Left colon (tissue), 2 donors: ENCODE measurements around the gene SUGT1. TPM values are rescaled to one million over a fixed set of nuclear protein-coding genes. Genes with fewer than 3 reads are reported as not detected.
"Not testable (repeated sequence)": the region's sequence is repeated elsewhere in the genome, so short reads cannot be mapped to it uniquely, and the experiment has no call there.

Experiments
- ATAC-seq: fragments of 200-7000 bp; cut with Tn5 transposase; one replicate; pipeline ENCODE4 v1.9.1; 2020; ENCODE audit warnings: mild to moderate bottlenecking, moderate library complexity
- DNase-seq, 2 donors: peaks; one replicate each; pipeline ENCODE4 v3.0.0-alpha.2; 2020
- intact Hi-C, 2 donors: fragments of 100-400 bp; cut with DNase I in 1 of 2; cut with micrococcal nuclease in 1 of 2; formaldehyde crosslinking; loops; one replicate each; pipeline versions ENCODE4 v1.11.2 to v1.14.0; 2022; cut with DNase I, micrococcal nuclease
- total RNA-seq, 2 donors: library from RNA; stranded (reverse); fragmentation: NEBNext Ultra II Directional; extraction: Animal tissue kit (Norgen Biotek cat#: 25700); gene quantifications; one replicate each; pipeline ENCODE4 v1.2.1, GENCODE V29; 2021
- donor health status: DM: no; HTN: no; CAD: no.
- donor health status: DM: yes; HTN: yes; CAD: no.

Gene SUGT1
- total RNA-seq, 2 donors from 2014 or later = 39.8 to 41.6 TPM

- DNase-seq = no peak
- intact Hi-C loops = loop anchor here in 1 of 2 donors (5.0 to 10.0 kb wide), 2 partner anchors 36 to 198 kb away; partner anchors contain the start of genes CKAP2 and VPS36
- peak; percentile 20 for ATAC-seq
Observed at GRCh38 chr13:52652980-52653303, 306 bp downstream of the SUGT1 start.

GRCh38 chr13:52659340-52659739 is 6.7 kb downstream of the SUGT1 start:
- ATAC-seq = no peak
- intact Hi-C loops = loop anchor here in 1 of 2 donors (10.0 kb wide), 1 partner anchor 205 kb away; the partner anchor contains the start of genes CKAP2 and VPS36
- DNase-seq = no peak

- intact Hi-C loops = no loop called here
- DNase-seq (no peak), ATAC-seq (no peak)
Observed at GRCh38 chr13:52664272-52664671, 11.6 kb downstream of the SUGT1 start.

GRCh38 chr13:52665325-52665724 is 12.7 kb downstream of the SUGT1 start:
- intact Hi-C loops = no loop called here
- ATAC-seq (no peak), DNase-seq (no peak)

- intact Hi-C loops = no loop called here
- ATAC-seq (no peak), DNase-seq (no peak)
Observed at GRCh38 chr13:52669677-52670076, 17.0 kb downstream of the SUGT1 start.

- ATAC-seq (no peak), DNase-seq (no peak)
- intact Hi-C loops = no loop called here
Observed at GRCh38 chr13:52670726-52671125, 18.1 kb downstream of the SUGT1 start.

- intact Hi-C loops = no loop called here
- no peak for ATAC-seq
Observed at GRCh38 chr13:52673465-52673864, 20.8 kb downstream of the SUGT1 start.

GRCh38 chr13:52677823-52678222 is 25.2 kb downstream of the SUGT1 start:
- intact Hi-C loops = no loop called here
- ATAC-seq (no peak), DNase-seq (no peak)

More at GRCh38 chr13:52673465-52673864, 20.8 kb downstream of the SUGT1 start:
- DNase-seq = no peak

- ATAC-seq, DNase-seq, intact Hi-C loops: not testable (repeated sequence)
Observed at GRCh38 chr13:52685806-52686205, 33.2 kb downstream of the SUGT1 start.

- DNase-seq = no peak
- no peak for ATAC-seq
- intact Hi-C loops = no loop called here
Observed at GRCh38 chr13:52686376-52686775, 33.7 kb downstream of the SUGT1 start.

GRCh38 chr13:52695856-52696255 is 43.2 kb downstream of the SUGT1 start:
- intact Hi-C loops = no loop called here
- no peak for ATAC-seq
- DNase-seq = no peak

GRCh38 chr13:52696566-52696965 is 43.9 kb downstream of the SUGT1 start:
- ATAC-seq = no peak

GRCh38 chr13:52701728-52702465 is 49.3 kb downstream of the SUGT1 start:
- ATAC-seq (no peak), DNase-seq (no peak)
- intact Hi-C loops = no loop called here

More at GRCh38 chr13:52696566-52696965, 43.9 kb downstream of the SUGT1 start:
- DNase-seq = no peak
- intact Hi-C loops = no loop called here

GRCh38 chr13:52703482-52703881 is 50.8 kb downstream of the SUGT1 start:
- intact Hi-C loops = no loop called here

GRCh38 chr13:52706081-52706480 is 53.4 kb downstream of the SUGT1 start:
- no peak for DNase-seq
- intact Hi-C loops = no loop called here
- no peak for ATAC-seq

More at GRCh38 chr13:52703482-52703881, 50.8 kb downstream of the SUGT1 start:
- no peak for DNase-seq
- ATAC-seq = no peak

- intact Hi-C loops = no loop called here
- ATAC-seq (no peak), DNase-seq (no peak)
Observed at GRCh38 chr13:52707375-52707774, 54.7 kb downstream of the SUGT1 start.

- DNase-seq, ATAC-seq, intact Hi-C loops: not testable (repeated sequence)
Observed at GRCh38 chr13:52708266-52708665, 55.6 kb downstream of the SUGT1 start.

- intact Hi-C loops = no loop called here
- no peak for DNase-seq
- no peak for ATAC-seq
Observed at GRCh38 chr13:52711286-52711685, 58.6 kb downstream of the SUGT1 start.

- DNase-seq (no peak), ATAC-seq (no peak)
- intact Hi-C loops = no loop called here
Observed at GRCh38 chr13:52712385-52712784, 59.7 kb downstream of the SUGT1 start.

GRCh38 chr13:52713894-52714293 is 61.3 kb downstream of the SUGT1 start:
- ATAC-seq (no peak), DNase-seq (peak; percentile 15 to 28)
- intact Hi-C loops = no loop called here

GRCh38 chr13:52720904-52721303 is 68.3 kb downstream of the SUGT1 start:
- intact Hi-C loops, DNase-seq, ATAC-seq: not testable (repeated sequence)
